Measurements from ENCODE around the gene SART1.

GRCh38 chr11:65917077-65917433, 44.5 kb upstream of the SART1 start:
- TF ChIP-seq POLR2A (IDR thresholded peaks at IDR 0.05) (no peak), CTCF (IDR thresholded peaks at IDR 0.05) (no peak), EP300 (IDR thresholded peaks at IDR 0.05) (no peak)

Measured in tibial nerve (tissue), 4 donors.